ENCODE measurements around the gene TRAFD1.

GRCh38 chr12:112115259-112116045 lies 9.9 kb upstream of the TRAFD1 start:
- TF ChIP-seq GATA2 (IDR thresholded peaks at IDR 0.05; ENCODE audit: low read depth, low read length) (no peak), GATA3 (IDR thresholded peaks at IDR 0.05; ENCODE audit: low read depth, low read length) (no peak)

All from SH-SY5Y (cell line).